Smooth muscle cell of the brain vasculature (primary cell): ENCODE measurements around the gene MYO10.
"Not testable (repeated sequence)": the region's sequence is repeated elsewhere in the genome, so short reads cannot be mapped to it uniquely, and the experiment has no call there.

Experiments
- DNase-seq: peaks from one replicate; pipeline ENCODE4 v3.0.0-alpha.2; 2012; ENCODE audit warnings: low read depth, low spot score

Gene MYO10

DNA sequence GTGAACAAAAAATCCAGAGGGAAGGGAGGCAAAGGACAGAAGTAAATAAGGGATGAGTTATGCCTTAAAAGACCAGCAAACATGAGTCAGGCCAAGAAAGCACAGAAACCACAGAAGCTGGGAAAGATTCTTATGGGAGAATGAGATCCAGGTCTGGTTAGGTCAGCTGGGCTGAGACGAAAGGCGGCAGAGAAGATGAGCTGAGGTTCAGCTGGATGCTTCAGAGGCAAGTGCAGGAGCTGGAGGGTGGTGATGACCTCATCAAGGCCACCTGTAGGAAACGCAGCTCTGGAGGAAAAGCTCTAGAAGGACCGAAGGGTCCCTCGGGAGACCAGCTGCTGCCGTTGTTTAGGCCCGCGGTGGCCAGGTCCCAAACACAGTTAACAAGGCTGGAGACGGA, 152.0 kb downstream of the MYO10 start:
- DNase-seq: no peak

GRCh38 chr5:16781828-16782626, 154.1 kb downstream of the MYO10 start:
- DNase-seq: no peak

GRCh38 chr5:16780325-16780724, 155.8 kb downstream of the MYO10 start:
- no peak for DNase-seq

GRCh38 chr5:16777432-16777831, 158.7 kb downstream of the MYO10 start:
- no peak for DNase-seq

DNA sequence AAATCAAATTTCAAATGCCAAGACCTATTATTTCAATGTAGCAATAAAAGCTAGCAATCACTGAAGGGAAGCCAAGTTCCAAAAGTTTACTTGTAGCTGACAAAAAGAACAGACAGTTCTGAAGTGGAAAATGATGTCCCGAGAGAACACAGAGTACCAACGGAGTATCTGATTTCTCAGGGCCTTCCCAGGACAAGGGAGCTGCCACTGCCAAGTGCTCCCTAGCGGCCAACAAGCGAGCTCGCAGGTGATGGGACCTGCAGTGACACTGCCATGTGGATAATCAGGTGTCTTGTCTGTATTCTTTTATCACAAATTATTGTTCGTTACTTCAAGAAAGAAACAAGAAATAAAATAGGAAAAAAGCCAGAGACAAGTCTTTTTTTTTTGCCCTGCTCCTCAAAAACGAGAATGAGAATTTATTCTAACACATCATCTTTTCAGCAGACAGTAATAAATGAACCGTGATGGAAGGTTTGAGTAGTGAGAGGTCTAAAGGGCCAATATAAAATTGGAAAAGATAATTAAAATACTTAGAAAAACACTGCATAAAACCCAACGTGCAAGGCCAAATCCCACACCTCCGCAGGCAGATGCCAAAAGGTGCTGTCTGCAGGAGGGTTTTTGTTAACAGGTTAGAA, 159.4 kb downstream of the MYO10 start:
- DNase-seq: no peak

DNA sequence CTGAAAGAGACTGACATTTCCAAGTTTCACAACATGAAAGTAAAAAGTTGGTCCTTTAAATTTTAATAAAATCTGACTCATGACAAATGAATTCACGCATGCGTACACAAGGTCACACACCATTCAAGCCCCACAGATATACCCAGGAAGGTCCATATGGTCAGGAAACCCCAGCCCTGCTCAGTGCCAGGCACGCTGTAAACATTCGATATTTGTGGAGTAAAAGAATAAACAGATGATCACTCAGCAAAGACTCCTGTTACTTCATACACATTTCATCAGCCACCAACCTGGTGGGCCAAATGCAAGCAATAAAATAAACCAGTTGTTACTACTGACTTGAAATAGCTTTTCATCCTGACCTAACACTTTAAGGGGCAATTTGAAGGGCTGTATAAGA, 161.3 kb downstream of the MYO10 start:
- DNase-seq: no peak

- DNase-seq: no peak
Measured at GRCh38 chr5:16773991-16774390, 162.1 kb downstream of the MYO10 start.

DNA sequence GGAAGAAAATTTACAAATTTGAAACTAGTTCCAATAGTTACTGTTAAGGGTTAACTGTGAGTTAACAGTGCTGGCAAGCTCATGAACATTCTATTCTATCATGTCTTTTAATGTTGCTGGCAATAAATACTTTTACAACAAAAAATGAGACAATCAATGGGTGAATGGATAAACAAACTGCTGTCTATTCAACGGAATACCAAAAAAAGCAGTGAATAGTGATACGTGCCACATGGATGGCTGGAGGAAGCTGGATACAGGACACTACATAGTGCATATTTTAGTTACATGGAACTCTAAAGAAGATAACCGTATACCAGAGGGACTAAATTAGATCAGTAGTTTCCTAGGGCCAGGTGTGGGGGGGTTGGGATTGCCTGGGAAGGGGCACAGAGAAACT, 163.5 kb downstream of the MYO10 start:
- no peak for DNase-seq

DNA sequence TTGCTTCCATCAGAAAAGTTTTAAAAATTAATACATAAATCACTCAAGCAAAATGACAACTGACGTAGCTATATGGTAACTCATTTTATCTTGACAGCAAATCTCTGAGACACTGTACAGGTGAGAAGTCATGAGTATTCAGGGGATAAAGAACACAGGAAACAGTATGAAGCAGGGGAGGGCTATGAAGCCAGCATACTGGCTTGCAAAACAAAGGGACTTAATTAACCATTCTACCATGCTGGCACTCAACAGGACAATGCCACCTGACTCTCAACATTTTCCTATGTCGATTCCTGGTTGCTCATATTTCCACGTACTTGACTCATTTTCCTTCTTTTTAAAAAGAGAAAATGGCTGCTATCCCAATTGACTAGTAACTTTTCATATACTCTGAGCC, 167.9 kb downstream of the MYO10 start:
- no peak for DNase-seq

DNA sequence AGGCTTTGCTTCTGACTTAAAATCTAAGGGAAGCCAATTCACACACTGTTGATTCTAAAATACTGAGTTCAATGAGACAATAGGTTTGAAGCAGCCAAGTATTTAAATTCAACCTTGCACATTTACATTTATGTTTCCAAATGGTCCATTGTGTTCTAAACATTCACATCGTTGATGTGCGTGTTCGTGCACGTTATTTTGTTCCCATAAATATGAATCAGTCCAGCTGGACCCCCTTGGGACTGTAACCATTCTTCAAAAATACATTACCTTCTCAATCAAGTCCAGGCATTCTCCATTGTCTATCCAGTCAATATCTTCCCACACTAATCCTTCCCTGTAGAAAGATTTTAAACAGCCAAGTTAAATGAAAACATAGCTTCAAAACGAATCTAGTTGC, 172.9 kb downstream of the MYO10 start:
- no peak for DNase-seq

DNA sequence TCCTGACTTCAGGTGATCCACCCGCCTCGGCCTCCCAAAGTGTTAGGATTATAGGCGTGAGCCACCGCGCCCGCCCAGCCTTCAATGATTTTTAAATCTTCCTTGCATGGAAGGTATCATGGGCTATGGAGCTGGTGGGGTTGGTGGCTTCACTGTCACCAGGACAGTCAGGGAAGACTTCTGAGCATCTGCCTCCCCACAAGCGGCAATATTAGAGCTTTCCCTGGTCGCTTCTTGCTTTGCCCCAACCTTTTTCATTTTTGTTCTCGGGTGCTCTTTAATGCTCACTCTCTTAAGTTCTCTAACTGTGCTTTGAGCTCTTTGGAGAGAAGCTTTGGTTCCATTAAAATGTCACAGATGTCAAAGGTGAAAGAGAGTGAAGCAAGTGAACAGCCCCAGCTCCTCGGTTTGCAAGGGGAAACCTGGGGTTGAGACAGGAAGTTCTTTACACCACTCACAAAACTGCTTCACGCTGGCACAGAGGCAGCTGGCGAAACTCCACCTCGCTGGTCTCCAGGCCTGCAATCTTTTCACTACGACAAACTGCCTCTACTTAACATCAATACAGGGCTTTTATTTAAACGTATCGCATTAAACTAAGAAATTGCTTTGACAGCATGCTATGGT, 176.8 kb downstream of the MYO10 start:
- no peak for DNase-seq

DNA sequence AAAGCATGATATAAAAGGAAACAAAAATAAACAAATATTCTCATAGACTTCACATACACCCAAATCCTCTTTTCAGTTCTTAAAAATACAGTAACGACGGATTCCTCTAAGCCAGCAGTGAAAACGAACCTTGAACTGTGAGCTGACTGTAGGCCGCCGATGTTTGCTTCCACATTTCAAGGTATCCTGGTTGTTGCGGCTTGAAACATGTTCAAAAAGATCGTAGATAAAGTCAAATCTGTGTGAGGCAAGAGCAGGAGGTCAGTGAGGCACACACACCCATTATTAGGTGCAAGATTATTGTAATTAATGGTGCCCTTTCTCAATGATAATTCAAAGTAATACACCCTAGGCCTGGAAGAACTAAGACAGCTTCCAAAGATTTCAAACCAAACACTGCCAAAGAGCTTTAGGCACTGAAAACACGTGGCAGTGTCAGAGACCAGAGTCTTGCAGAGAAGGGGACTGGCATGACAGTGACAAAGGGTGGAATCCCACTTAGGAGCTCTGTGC, 178.0 kb downstream of the MYO10 start:
- no peak for DNase-seq

DNA sequence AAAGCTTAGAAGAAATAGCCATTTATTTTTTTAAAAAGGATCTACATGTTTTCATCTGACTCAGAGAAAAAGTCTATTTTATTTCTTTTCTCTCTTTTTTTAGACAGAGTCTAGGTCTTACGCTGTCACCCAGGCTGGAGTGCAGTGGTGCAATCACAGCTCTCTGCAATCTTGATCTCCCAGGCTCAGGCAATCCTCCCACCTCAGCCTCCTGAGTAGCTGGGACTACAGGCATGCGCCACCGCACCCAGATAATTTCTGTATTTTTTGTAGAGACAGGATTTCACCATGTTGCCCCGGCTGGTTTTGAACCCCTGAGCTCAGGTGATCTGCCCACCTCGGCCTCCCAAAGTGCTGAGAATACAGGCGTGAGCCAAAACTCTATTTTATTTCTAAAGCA, 178.5 kb downstream of the MYO10 start:
- not testable (repeated sequence) for DNase-seq

DNA sequence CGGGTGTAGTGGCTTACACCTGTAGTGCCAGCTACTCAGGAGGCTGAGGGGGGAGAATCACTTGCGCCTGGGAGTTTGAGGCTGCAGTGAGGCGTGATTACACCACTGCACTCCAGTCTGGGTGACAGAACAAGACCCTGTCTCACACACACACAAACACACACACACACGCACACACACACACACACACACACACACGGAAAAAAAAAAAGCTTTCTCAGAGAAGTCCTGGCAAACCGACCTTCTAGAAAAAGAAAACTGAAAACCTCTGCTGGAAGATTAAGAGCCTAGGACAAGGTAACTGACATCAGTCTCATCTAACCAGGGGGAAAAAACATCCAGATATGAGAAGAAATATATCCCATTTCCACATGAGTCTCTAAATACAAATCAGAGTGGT, 178.9 kb downstream of the MYO10 start:
- DNase-seq: no peak

DNA sequence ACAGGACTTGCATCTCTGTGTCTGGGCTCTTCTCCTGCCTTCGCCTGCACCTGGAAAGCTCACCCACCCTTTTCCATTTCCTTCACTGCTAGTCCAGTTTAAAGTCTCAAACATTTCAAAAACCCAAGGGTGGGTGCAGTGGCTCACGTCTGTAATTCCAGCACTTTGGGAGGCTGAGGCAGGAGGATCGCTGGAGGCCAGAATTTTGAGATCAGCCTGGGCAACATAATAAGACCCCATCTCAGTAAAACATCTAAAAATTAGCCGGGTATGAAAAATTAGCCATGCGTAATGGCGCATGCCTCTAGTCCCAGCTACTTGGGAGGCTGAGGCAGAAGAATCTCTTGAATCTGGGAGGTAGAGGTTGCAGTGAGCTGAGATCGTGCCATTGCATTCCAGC, 179.4 kb downstream of the MYO10 start:
- no peak for DNase-seq

GRCh38 chr5:16755641-16756040, 180.4 kb downstream of the MYO10 start:
- no peak for DNase-seq

DNA sequence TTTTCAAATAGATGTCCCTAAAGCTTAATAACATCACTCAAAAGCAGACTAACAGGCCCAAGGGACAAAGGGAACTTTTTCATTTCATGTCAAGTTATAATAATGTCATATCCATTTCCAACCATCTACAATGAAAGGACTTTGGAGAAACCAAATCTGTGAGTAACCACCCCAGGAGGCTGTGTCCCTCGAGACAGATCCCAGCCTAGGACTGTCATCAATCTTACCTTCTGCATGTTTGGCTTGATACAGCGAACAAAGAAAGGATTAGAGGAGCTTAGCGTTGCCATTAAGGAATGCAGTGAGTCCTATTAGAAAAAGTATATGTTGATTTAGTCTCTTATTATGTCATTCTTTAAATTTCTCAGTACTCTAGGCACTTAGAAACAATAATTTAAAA, 181.5 kb downstream of the MYO10 start:
- no peak for DNase-seq

DNA sequence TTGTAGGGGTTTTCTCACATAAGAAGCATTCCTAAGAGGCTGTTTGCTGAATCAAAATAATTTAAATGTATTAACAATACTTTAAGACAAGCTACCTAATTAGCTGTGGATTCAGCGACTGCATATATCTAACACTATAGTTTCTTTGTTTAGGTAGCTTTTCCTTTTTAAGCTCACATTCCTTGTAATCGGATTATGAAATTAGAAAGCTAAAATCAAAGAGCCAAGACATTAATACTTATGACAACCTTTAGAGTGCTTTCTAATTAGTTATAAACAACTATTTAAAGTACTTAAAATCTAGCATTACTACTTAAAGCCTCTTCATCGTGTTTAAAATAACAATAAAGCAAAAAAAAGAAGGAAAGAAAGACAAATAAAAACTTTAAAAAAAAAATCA, 182.0 kb downstream of the MYO10 start:
- DNase-seq: no peak

DNA sequence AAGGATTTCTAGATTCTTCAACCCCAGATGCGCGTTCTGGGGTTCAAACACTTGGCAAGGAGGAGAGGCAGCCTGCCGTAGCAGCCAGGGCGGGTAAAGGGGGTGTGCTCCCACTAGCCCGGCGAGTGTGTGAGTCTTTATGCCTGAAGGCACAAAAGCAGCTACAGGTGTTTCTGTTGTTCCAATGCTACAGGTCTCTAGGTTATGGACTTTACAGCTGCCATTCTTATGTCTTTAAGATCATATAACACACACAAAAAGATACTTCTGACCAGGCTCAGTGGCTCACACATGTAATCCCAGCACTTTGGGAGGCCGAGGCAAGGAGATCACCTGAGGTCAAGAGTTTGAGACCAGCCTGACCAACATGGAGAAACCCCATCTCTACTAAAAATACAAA, 185.6 kb downstream of the MYO10 start:
- DNase-seq: no peak

DNA sequence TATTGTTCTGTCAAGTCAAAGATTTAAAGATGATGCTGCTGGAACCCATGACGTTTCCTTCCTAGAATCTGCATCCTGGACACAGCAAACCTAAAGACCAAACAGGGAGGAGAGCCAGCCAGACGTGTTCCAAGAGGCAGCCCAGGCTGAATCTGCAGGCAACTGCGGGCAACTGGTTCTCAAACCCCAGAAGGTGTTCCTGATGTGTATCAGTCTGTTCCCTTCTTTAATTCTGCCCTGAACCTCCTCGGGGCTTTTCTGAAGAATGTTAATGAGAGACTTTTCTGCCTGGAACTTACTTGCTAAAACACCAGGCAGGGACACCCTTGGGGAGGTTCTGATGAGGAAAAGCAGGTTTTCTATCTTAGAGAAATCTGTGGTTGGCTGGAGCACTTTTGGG, 186.5 kb downstream of the MYO10 start:
- no peak for DNase-seq

DNA sequence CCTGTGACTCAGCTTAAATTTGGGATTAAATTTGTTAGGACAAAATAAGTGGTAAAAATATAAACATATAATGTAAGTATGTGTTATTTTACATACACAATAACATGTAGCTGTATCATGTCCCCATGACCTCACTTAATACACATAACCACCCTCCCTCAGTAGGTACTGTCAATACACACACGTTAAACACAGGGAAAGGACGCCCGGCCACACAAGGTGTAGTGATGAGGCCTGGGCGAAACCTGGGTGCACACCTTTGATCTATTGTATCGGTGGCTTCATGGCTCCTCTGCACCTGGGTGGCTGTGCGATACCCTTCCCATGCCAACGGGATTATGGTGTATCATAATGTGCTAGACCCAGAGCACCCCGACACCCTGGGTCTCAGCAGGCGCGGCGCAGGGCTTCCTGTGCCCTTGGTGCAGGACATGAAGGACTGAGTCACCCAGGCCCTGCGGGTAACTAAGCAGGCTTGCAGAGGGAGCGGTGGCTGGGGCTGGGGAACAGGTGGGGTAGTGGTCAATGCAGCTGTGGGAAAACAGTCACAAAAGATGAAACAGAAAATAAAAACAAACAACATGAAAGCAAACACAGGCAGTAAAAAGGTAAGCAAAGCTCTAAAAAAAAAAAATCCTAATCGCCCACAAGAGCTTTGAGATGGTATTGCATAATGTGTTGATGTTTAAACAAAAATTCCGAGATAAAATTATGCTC, 191.8 kb downstream of the MYO10 start:
- no peak for DNase-seq

DNA sequence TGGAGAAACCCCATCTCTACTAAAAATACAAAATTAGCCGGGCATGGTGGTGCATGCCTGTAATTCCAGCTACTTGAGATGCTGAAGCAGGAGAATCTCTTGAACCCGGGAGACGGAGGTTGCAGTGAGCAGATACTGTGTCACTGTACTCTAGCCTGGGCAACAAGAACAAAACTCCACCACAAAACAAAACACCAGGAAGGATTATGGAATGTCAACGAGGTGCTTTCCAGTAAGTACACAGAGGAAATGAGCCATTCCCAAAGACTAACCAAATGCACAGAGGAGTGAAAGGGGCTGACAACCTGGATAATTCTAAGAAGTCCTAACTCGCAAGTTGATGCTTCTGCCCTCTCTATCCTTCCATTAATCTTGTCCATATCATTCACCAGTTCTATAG, 193.2 kb downstream of the MYO10 start:
- no peak for DNase-seq
